SH-SY5Y (cell line): ENCODE results near the gene ANO9.

Experiments used
- GATA2 ChIP-seq: IDR thresholded peaks from 2 replicates; pipeline ENCODE4 v1.6.1; 2011; ENCODE audit warnings: mild to moderate bottlenecking, low read depth, low read length
- GATA3 ChIP-seq: IDR thresholded peaks from 2 replicates; pipeline ENCODE4 v1.6.1; 2011; ENCODE audit warnings: low read depth, mild to moderate bottlenecking, low read length, moderate library complexity

DNA sequence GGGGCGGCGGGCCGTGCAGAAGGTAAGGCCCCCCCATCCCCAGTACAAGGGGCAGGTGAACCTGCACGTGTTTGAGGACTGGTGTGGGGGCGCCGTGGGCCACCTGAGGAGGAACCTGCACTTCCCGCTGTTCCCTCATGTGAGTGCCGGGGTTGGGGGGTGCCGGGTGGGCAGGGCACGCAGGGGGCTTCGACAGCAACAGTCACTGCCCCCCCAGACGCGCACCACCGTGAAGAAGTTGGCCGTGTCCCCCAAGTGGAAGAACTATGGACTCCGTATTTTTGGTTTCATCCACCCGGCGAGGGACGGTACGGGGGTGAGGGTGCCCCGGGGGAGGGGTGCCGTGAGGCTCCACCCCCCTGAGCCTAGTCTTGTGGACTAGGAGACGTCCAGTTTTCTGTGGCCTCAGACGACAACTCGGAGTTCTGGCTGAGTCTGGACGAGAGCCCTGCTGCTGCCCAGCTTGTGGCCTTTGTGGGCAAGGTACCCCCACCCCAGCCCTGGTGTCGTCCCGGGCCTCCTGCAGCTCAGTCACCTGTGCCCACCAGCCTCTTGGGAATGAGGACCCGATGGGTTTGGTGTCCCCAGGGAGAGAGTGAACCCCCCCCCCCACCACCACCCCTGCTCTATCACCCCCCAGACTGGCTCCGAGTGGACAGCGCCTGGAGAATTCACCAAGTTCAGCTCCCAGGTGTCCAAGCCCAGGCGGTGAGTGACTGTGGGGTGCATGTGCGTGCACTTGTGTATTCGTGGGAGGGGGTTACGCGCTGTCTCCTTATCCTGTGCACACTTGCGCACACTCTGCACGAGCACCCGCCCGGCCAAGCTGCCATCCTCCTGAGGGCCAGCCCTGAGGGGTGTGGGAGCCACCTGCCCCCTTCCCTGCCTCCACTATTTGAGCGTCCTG is 68.7 kb downstream of the ANO9 start:
- TF ChIP-seq GATA2 = no peak
- TF ChIP-seq GATA3 = no peak
